Renal pelvis (tissue), 4 donors: ENCODE results near the gene FAT4. TPM values are rescaled to one million over a fixed set of nuclear protein-coding genes. Genes with fewer than 3 reads are reported as not detected.

Experiments
- DNase-seq: peaks from one replicate; pipeline ENCODE4 v3.0.0-alpha.2; 2013
- polyA plus RNA-seq, 3 donors: library from polyadenylated mRNA; unstranded; fragments of 120-200 nt; gene quantifications; one replicate each; pipeline ENCODE4 v1.2.1, GENCODE V29; 2013; ENCODE audit not compliant: insufficient read length in 3 of 3

FAT4 gene
- polyA plus RNA-seq, 3 donors, result 28.4 to 30.9 (median 30.0) TPM

DNA sequence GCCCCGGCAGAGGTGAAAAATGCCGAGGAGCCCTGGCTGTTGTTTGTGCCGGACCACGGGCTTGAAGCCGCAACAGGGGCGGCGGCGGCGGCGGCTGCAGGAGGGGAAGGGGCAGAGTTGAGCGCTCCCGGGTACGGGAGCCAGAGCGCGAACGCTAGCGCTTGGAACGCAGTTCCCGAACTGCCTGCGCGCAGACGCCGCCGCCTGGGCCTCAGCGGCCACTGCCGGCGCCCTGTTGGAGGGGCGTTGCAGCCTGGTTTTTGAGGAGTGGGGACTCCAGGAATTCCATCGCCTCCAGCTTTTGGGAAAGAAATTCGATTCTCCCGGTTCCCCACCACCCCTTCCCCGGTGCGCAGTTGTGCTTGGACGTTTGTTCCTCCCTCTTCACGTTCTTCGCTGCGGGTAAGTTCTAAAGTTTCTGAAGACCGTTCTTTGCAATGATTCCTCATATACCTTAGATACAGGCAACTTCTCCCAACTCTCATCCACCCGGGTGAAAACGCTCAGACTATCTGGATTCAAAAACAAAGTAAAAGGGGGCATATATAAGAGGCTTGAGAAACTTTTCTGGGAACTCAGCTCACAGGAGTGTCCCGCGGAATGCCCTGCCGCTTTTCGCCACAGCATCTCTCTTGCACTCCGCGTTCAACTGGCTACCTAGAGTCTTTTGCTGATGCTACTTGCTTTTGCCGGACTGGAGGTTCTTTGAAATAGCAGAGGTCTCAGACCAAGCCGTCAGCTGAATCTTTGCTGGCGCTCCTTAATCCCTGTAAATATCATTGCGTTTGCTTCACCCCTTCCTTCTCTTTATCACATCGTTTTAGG lies 1.0 kb downstream of the FAT4 start:
- DNase-seq, result peak; percentile 61

DNA sequence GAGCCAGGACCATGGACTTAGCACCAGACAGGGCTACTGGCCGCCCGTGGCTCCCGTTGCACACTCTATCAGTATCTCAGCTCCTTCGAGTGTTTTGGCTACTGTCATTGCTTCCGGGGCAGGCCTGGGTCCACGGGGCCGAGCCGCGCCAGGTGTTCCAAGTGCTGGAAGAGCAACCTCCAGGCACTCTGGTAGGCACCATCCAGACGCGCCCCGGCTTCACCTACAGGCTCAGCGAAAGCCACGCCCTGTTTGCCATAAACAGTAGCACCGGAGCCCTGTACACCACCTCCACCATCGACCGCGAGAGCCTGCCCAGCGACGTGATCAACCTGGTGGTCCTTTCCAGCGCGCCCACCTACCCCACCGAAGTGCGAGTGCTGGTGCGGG lies 1.6 kb downstream of the FAT4 start:
- peak; percentile 26 for DNase-seq

DNA sequence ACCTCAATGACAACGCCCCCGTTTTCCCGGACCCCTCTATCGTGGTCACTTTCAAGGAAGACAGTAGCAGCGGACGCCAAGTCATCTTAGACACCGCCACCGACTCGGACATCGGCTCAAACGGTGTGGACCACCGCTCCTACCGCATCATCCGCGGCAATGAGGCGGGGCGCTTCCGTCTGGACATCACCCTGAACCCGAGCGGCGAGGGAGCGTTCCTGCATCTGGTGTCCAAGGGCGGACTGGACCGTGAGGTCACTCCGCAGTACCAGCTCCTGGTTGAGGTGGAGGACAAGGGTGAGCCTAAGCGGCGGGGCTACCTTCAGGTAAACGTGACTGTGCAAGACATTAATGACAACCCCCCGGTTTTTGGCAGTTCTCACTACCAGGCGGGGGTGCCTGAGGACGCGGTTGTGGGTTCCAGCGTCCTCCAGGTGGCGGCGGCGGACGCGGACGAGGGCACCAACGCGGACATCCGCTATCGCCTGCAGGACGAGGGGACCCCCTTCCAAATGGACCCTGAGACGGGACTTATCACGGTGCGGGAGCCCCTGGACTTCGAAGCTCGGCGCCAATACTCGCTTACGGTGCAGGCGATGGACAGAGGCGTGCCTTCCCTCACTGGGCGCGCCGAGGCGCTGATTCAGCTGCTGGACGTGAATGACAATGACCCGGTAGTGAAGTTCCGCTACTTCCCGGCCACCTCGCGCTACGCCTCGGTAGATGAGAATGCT lies 2.2 kb downstream of the FAT4 start:
- DNase-seq, result peak; percentile 27

DNA sequence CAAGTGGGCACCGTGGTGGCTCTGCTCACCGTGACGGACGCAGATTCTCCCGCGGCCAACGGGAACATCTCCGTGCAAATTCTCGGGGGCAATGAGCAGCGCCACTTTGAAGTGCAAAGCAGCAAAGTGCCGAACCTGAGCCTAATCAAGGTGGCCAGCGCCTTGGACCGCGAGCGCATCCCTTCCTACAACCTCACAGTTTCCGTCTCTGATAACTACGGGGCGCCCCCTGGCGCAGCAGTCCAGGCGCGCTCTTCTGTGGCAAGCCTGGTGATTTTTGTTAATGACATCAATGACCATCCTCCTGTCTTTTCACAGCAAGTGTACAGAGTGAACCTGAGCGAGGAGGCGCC lies 2.7 kb downstream of the FAT4 start:
- peak; percentile 50 for DNase-seq

DNA sequence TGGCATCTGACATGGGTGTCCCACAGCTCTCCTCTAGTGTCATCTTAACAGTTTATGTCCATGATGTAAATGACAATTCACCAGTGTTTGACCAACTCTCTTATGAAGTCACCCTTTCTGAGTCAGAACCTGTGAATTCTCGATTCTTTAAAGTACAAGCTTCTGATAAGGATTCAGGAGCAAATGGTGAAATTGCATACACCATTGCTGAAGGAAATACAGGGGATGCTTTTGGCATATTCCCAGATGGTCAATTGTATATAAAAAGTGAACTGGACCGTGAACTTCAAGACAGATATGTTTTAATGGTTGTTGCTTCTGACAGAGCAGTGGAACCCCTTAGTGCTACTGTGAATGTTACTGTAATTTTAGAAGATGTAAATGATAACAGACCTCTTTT lies 4.6 kb downstream of the FAT4 start:
- no peak for DNase-seq

DNA sequence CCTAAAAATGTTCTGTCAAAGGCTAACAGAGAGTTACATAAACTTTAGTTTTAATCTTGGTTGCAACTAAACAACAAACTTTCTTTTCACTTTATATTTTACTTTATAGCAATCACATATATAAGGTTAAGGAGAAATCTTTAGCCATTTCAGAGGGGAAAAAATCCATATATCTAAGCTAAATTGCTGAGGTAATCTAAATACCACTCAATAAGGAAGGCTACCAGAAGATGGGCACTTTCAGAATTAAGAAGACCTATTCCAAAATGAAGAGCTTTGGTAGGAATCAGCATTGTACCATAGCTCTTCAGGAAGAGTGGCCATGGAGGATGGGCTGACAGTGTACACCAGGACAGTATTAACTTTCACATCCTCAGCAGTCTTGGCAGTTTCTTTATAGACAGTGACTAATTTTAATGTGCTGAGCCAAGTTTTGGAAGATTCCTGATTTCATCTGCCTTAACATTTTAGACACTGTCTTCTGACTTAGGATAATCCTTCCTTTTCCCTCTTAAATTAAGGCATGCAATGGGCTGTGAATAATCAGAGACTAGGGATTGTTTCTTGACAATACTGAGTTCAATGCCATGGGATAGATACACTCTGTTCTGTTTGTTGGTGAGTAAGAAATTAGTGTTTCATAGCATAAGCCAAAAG lies 7.1 kb downstream of the FAT4 start:
- no peak for DNase-seq

DNA sequence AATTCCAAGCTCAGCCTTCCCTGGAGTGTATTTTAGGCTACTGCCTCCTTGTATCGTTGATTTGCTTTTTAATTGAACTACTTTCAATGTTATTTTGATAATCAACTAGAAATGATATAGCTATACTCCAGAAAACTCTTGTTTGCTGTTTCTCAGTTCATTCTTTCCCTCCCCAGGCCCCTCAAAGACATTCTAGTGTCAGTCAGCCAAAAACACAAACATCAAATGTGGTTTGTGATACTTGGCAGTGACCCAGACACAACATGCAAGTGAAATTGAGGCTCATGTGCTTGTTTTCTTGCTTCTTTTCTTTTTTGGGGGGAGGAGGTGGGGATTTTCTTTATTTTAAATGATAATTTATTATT lies 7.6 kb downstream of the FAT4 start:
- DNase-seq, result peak; percentile 60

DNA sequence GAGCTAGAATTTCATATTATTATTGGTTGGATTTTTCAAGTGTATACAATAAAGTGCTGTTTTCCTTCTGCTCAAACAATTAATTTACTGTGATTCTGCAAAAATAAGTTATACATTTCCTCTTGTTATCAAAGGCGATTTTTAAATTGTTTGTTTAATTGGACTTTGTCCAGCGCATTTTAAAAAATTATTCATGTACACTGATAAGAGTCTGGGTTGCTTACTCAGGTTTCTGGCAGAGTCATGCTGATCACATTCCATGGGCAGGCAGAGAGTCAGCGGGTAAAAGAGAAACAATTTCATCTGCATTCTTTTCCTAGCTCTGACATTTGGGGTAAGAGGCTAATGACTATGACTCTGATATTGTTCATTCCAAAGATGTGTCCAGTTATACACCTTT lies 8.9 kb downstream of the FAT4 start:
- DNase-seq, result no peak

DNA sequence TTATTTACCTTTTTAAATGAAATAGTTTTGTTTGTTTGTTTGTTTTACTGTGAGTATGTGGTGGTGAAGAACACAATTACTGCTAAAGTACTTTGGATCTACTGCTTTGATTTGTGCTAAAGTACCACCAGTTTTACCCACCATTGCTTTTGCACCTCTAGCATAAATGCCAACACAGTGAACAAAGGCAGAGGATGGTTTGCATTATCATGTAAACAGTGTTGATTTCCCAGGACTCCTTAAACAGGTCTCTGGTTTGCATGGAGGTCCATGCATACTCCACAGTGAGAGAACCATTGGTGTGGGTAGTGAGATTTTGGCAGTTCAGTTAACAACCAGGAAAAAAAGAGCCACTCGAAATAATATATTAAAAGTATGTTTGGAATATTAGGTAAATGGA lies 11.0 kb downstream of the FAT4 start:
- no peak for DNase-seq

DNA sequence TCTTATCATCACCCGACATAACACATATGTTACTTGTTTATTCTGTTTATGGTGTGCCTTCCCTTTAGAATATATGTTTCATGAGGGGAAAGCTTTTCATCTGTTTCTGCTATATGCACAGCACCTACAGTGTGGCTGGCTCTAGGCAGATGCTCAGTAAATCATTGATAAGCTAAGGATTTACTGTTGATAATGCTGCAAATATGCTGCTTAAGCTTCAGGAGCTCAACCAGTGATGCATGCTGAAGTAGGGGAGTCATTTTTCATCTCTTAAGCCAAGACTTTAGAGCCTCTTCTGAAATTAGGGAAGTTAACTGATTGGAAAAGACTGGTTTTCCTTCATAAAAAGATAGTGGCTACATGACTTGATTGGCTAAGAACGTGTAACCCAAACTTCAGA lies 16.4 kb downstream of the FAT4 start:
- DNase-seq, result no peak

DNA sequence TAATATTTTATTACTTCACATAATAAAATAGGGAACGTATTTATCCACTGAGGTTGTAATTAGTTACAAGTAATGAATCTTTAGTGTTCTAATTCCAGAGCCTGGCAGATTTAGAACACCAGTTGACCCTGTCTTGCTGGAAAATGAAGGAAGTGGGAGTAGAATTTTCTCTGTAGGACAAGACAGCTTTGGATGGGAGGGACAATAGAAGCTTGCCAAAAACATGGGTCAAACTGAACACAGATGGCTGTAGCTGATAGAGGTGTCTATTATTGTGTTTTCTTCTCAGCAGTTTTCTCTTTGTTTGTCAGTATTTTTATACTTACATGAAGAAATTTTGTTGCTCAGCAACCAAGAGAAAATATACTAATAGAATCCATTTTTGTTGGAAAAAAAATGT lies 20.2 kb downstream of the FAT4 start:
- DNase-seq, result peak; percentile 71

DNA sequence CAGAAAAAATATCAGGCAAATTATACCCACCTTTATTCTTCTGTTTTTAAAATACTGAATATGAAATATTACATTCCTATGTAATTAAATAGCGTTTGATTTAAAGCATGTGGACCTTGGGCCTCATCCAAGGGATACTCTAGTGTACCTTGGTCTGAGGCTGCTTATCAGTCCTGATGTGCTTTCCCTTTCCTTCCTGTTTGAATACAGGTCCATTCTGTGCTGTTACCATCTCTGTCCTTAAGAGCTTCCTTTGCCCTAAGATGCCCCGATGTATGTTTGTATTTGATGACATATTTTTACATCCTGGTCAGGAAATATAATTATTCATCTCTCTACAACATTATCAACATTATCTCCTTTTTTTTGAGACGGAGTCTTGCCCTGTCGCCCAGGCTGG lies 24.1 kb downstream of the FAT4 start:
- DNase-seq, result no peak

DNA sequence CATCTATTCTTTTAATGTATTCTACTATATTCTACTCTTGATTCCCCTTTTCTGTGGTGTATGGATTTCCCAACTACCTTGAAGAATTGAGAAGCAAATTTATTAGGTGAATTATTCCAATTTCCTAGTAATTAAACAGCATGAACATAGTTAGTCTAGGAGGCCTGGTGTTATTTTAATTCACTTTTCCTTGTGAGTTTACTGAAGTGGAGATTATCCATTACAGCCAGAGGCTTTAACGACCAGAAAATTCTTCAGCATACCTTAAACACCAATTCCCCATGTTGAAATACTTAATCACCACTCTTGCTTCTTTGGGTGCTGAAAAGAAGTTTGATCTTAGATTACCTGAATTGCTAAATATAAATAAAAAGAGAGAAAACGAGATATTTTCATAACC lies 29.4 kb downstream of the FAT4 start:
- DNase-seq, result no peak

DNA sequence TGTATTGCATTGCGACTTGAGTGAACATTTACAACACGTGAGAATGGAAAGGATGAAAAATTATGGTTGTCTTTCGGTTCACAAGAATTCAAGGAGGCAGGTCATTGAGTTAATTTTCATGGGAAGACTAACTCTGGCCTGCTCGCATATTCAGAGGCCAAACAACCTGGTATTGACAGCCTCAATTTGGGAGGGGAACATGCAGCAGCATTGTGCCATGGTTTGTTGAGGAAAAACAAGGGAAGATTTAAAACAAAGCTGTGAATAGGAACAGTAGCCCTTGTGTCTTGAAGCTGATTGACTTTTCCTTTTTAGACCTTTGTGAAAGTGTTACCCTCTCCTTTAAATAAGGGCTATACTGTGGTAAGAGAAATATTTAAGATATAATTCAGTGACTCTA lies 31.9 kb downstream of the FAT4 start:
- no peak for DNase-seq

DNA sequence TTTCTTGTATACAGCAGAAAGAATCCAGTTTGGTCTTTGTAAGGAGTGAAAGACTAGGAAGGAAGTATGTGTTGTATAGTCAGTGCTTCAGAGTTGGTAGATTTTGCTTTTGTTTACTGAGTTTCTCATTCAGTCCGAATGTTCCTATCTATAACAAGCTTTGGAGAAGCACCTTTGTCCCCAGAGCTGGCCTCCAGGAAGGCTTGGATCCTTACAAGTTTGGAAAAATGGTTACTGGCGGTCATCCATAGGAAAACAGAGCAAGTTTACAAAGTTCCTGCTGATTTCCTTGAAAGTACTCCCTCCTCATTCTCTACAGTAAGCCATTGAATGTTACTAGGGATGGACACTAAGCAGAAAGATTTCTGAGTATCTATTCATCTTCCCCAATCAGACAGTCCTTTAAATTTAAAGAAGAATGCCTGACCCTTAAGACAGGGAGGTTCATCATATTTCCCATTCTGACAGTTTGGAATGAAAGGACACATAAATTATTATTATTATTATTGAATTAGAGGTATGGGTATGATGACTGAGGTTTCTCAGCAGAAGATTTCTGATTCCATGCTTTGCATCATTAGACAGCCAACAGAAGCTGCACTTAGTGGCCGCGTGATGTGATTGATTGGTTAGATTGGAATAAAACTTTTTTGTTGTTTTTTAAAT lies 35.8 kb downstream of the FAT4 start:
- no peak for DNase-seq

DNA sequence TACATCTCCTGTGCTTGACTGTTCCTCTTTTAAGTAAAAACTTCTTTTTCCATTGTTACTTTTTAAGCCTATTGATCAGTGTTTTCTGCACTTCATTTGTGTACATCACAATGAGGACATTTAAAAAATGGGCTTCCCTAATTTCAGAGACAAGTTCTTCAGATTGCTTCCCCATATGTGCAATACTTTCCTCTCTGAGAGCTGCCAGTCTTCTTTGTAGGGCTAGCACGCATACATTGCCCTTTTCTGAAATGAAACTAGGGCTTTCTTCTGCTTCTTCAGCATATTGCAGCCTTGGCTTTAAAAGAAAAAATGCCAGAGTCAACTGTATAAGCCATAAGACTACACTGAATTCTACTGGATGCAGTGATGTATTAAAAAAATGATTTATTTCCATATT lies 37.8 kb downstream of the FAT4 start:
- no peak for DNase-seq

DNA sequence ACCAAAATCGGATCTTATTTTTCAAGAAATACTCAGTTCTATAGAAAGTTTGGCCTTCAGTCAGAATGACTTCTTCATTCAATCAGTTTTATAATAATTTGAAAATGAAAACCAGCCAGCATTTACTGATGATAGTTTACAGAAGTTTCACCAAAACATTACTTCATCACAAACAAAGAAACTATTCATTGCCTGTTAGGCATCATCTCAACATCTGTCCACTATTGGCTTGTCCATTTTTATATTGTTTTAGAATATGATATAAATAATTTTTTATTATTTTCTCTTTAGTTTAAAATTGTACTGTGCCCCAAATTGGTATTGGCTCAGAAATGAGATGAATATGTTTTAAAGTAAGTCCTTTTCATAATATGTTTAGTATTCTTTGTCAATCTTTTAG lies 38.4 kb downstream of the FAT4 start:
- no peak for DNase-seq

DNA sequence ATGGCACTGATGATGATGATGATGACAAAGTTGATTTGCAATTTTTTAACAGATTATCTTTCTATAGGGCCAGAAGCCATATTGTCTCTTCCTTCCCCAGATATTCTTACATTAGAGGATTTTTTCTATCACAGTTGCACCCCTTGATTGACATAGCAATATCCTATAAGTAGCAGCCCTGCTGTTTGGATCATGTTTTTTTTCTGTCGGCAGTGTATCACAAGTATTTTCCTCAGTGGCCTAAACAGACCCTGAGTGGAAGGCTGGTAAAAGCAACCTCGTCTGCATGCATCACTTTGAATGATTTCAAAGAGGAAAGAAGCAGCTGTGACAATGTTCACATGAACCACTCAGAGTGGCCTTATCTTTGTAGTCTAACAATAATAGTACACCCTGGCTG lies 41.0 kb downstream of the FAT4 start:
- DNase-seq, result no peak

DNA sequence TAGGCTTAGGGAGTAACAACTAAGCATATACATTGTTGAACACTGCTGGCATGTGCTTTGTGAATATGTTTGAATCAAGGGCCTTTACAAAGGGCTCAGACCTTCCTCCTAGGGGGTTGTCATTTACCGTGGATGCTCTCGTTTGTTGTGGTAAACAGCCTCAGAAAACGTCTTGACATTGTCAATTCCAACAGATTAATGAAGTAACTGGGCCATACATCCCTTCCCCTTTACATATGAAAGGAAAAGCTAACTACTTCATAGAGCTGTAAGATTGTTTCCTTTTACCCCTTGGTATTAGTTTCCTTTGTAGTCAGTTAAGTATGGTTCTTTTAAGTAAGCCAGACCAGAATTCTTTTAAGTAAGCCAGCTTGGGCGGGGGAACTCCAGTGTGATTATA lies 42.9 kb downstream of the FAT4 start:
- no peak for DNase-seq

DNA sequence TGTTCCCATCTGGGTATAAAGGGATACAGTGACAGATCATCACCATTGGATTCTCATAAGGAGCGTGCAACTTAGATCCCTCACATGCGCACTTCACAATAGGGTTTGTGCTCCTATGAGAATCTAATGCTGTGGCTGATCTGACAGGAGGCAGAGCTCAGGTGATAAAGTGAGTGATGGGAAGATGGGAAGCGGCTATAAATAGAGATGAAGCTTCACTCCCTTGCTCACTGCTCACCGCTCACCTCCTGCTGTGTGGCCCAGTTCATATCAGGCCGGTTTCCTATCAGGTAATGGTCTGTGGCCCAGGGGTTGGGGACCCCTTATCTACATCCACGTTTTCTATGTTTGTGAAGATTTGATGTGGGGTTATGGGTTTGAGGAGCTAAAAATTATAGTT lies 43.7 kb downstream of the FAT4 start:
- DNase-seq, result no peak

DNA sequence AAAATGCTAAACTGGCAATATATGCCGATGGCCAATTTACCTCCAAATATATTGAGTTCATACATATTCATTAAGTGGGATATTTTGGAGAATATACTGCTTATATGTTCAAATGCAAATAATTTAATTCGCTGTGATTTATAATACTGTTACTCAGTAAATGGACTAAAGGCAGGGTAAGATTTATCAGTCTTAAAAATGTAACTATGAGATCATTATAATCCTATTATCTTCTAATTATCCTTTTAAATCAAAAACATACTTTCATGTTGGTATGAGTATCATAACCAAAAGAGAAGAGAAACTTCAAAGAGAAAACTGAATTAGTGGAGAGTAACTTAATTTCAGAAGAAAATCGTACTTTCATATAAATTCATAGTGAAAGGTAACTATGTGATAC lies 44.6 kb downstream of the FAT4 start:
- no peak for DNase-seq

DNA sequence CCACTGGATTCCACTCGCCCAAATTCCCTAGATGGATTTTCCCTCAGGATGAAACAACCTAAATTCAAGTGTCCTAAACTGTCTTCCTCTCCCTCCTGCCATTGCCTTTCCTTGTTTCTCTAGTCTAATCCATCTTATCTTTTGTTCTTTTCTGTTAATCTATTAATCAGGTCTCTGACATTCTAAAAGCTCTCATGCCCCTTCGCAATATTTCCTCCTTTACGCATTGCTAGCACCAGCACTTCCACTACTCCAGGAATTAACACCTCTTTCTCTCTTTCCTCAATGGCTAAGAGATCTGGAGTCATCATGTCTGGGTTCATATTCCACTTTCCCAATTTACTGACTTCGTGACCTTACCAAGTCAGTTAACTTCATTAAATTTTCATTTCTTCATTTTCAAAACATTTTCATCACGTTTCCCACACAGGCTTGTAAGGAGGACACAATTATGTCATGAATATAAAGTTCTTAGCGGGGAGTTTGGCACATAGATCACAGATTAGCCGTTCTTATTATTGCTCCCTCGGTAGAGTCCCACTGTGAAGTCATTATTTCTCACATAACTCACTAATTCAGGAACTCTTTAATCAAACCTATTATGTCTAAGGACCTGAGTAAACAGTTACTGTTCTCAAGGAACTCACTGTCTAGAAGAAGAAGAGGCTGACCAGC lies 45.3 kb downstream of the FAT4 start:
- no peak for DNase-seq
